NB4 (cell line): Measurements from ENCODE around the gene LUZP2.

Experiments used
- CTCF ChIP-seq: IDR thresholded peaks from one replicate; pipeline ENCODE4 v1.5.1; 2012; ENCODE audit warnings: low read depth, low read length
- MAX ChIP-seq: IDR thresholded peaks from 2 replicates; pipeline ENCODE4 v1.6.1; 2011; ENCODE audit warnings: low read depth, low read length
- POLR2A ChIP-seq: IDR thresholded peaks from 2 replicates; pipeline ENCODE4 v1.6.1; 2011; ENCODE audit warnings: mild to moderate bottlenecking; ENCODE audit not compliant: insufficient read length; ENCODE audit errors: extremely low read depth

GRCh38 chr11:24767411-24767810 is 270.6 kb downstream of the LUZP2 start:
- TF ChIP-seq CTCF (no peak), POLR2A (no peak), MAX (no peak)
